Daoy (cell line): ENCODE measurements around the gene PTPRN2. TPM values are rescaled to one million over a fixed set of nuclear protein-coding genes. Genes with fewer than 3 reads are reported as not detected.

Experiments
- DNase-seq: peaks from one replicate; pipeline ENCODE4 v3.0.0-alpha.2; 2015; ENCODE audit warnings: low read depth
- total RNA-seq: library from RNA; depleted of rRNA; stranded (reverse); fragments of >200 nt; shearing (Covaris generic); gene quantifications from 2 replicates; pipeline ENCODE4 v1.2.3, GENCODE V29; 2014

PTPRN2 gene
- total RNA-seq, 1 experiment from 2014 or later, result 8.3 TPM

- no peak for DNase-seq
Measured at GRCh38 chr7:158401295-158401694, 186.3 kb downstream of the PTPRN2 start.

- DNase-seq, result no peak
Measured at GRCh38 chr7:158400601-158401225, 186.9 kb downstream of the PTPRN2 start.

- DNase-seq, result no peak
Measured at GRCh38 chr7:158399762-158400161, 187.9 kb downstream of the PTPRN2 start.

GRCh38 chr7:158398750-158399149 is 188.9 kb downstream of the PTPRN2 start:
- no peak for DNase-seq

DNA sequence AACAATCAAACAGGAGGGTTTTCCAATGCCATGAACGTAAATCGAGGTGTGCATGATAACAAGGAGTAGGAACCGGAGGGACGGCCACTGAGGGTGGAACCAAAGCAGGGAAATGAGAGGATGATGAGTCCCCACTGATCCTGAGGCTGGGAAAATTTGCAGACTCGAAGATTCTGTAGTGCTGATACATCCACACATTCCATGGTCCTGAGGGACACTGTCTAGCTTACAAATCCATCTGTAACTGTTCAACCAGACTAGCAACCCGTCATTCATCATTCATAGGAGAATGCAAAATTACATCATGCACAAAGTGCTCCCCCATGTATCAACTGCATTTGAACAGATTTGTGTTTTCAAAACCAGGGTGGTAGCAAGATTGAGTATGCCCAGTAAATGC is 189.7 kb downstream of the PTPRN2 start:
- no peak for DNase-seq

DNA sequence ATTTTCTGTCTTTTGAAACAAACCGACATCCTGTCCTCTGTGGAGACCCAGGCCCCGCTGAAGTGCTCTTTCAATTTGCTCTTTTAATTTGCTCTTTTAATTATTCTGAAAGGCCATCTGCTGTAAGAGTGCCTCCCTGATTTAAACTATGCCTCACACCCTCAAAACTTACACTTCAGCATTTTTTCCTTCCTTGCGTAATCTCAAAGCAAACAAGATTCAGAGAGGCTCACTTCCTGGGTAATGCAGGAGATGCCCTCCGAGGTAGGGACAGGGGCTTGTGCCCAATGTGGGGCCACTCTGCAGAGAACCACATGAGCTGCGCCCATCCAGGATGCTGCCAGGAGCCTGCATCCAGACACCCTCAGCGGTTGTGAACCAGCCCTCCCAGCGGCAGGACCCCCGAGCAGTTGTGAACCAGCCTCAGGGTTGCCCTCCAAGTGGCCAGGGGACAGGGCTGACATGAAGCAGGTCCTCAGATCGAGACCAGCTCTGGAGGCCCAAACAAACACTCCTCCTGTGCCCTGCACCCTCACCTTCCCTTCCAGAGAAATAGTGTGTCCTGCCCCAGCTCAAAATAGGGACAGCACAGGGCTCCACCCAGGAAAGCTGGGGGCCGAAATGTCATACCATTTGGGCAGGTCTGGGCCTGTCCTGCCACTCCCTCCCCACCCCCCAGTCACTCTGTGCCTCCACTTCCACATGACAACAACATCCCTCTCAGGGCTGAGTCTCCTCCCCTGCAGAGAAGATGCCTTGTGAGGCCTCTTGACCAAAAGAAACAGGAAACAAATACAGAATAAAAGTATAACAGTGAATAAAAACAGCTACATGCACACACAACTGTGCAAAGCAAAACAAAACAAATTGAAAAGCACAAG is 190.4 kb downstream of the PTPRN2 start:
- no peak for DNase-seq

GRCh38 chr7:158396301-158396905 is 191.2 kb downstream of the PTPRN2 start:
- peak; percentile 48 for DNase-seq

GRCh38 chr7:158395780-158396278 is 191.8 kb downstream of the PTPRN2 start:
- DNase-seq, result peak; percentile 71

DNA sequence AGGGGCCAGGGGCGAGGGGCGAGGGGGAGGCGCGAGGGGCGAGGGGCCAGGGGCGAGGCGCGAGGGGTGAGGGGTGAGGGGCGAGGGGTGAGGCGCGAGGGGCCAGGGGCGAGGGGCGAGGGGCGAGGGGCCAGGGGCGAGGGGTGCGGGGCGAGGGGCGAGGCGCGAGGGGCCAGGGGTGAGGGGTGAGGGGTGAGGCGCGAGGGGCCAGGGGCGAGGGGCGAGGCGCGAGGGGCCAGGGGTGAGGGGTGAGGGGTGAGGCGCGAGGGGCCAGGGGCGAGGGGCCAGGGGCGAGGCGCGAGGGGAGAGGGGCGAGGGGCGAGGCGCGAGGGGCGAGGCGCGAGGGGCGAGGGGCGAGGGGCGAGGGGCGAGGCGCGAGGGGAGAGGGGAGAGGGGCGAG is 192.3 kb downstream of the PTPRN2 start:
- no peak for DNase-seq

GRCh38 chr7:158394936-158395335 is 192.7 kb downstream of the PTPRN2 start:
- DNase-seq, result peak; percentile 62

GRCh38 chr7:158393926-158394625 is 193.5 kb downstream of the PTPRN2 start:
- DNase-seq, result no peak

DNA sequence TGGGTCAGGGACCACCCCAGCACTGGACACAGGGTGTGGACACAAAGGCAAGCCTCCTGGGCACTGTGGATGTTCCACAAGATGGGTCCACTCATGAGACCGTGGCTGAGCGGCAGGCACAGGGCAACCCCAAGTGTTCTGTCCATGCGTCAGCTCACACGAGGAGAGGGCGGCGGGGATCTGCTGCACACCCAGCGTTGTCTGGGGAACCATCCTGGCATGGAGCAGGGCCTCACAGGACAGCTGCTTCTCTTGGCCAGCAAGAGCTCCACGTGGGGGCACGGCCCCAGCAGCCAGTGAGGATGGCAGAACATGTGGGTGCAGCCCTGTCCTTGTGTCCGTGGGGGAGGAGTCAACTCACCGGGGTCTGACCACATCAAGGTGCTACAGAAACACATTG is 195.4 kb downstream of the PTPRN2 start:
- DNase-seq, result no peak

DNA sequence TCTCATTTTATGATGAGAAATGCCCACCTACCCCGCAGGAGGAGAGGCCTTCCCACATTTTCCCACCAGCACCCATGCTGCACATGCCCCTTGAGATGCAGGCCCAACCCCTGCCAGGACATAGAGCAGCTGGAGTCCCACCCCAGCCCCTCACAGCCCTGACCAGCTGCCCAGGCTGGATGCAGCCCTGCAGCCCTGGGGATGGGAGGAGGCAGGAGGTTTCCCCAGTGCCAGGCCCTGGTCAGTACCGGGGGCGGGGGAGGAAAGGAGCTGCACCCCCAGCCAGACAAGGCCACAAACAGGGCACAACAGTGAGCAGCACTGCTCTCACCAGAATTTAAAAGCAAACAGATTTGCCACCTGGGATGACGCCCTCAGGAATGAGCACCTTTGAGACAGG is 196.1 kb downstream of the PTPRN2 start:
- no peak for DNase-seq

- no peak for DNase-seq
Measured at GRCh38 chr7:158391141-158391540, 196.5 kb downstream of the PTPRN2 start.

GRCh38 chr7:158390460-158390859 is 197.2 kb downstream of the PTPRN2 start:
- DNase-seq, result no peak

- no peak for DNase-seq
Measured at GRCh38 chr7:158389514-158390425, 197.9 kb downstream of the PTPRN2 start.

GRCh38 chr7:158388928-158389327 is 198.7 kb downstream of the PTPRN2 start:
- DNase-seq, result no peak

DNA sequence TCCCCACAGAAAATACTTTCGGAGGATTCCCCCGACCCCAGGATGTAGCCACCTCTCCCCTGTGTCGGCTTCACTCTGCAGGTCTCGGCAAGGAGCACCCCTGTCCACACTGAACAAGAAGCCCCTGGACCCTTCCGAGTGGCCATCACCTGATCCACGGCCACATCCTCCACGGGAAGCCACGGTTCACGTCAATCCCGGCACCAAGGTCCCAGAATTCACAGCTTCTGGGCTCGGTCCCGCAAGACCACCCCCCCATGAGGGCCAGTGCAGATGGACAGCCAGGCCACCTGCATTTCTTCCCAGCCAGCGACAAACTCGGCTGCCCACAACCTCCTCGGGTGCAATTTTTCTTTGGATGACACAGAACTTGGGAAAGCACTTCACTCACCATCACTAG is 199.6 kb downstream of the PTPRN2 start:
- DNase-seq, result no peak

GRCh38 chr7:158387546-158387891 is 200.1 kb downstream of the PTPRN2 start:
- DNase-seq, result no peak

GRCh38 chr7:158386866-158387545 is 200.6 kb downstream of the PTPRN2 start:
- DNase-seq, result no peak

- no peak for DNase-seq
Measured at GRCh38 chr7:158386355-158386618, 201.3 kb downstream of the PTPRN2 start.
